HFF-Myc (cell line): ENCODE data around the gene RPL29.
"Not testable (repeated sequence)": the region's sequence is repeated elsewhere in the genome, so short reads cannot be mapped to it uniquely, and the experiment has no call there.

Experiments
- DNase-seq: peaks from one replicate; pipeline ENCODE4 v3.0.0-alpha.2; 2011; ENCODE audit warnings: low read depth; ENCODE audit errors: extremely low read depth
- H3K4me3 ChIP-seq: replicated peaks from 2 replicates; pipeline ENCODE4 v1.5.1; 2011; ENCODE audit warnings: low read depth, mild to moderate bottlenecking, control low read depth, low read length
- CTCF ChIP-seq: IDR thresholded peaks from 2 replicates; pipeline ENCODE4 v1.5.1; 2012; ENCODE audit warnings: mild to moderate bottlenecking, low read depth, low read length, control low read depth; ENCODE audit errors: missing control alignments

Gene RPL29

GRCh38 chr3:51999846-52000245 is 4.2 kb upstream of the RPL29 start:
- H3K4me3 ChIP-seq: no peak overlapping the region
- no peak for TF ChIP-seq CTCF
- no peak for DNase-seq

- no peak overlapping the region for H3K4me3 ChIP-seq
- no peak for DNase-seq
- TF ChIP-seq CTCF: no peak
These were observed 3.1 kb upstream of the RPL29 start for GRCh38 chr3:51998774-51999173.

- TF ChIP-seq CTCF: no peak
- no peak for DNase-seq
- H3K4me3 ChIP-seq: no peak overlapping the region
These were observed 2.4 kb upstream of the RPL29 start for GRCh38 chr3:51997935-51998596.

GRCh38 chr3:51997172-51997571 is 1.5 kb upstream of the RPL29 start:
- DNase-seq: no peak
- no peak overlapping the region for H3K4me3 ChIP-seq
- TF ChIP-seq CTCF: no peak

- H3K4me3 ChIP-seq: peak overlapping the region; percentile 100
- no peak for TF ChIP-seq CTCF
- no peak for DNase-seq
These were observed 1.2 kb downstream of the RPL29 start for GRCh38 chr3:51994530-51994929.

- not testable (repeated sequence) for DNase-seq
These were observed 2.0 kb downstream of the RPL29 start for GRCh38 chr3:51993657-51994056.

GRCh38 chr3:51992017-51992682 is 3.5 kb downstream of the RPL29 start:
- no peak for DNase-seq
- TF ChIP-seq CTCF: no peak
- H3K4me3 ChIP-seq: no peak overlapping the region; the same call in 1 of the 2 replicates

More at GRCh38 chr3:51993657-51994056, 2.0 kb downstream of the RPL29 start:
- H3K4me3 ChIP-seq: peak overlapping the region; percentile 100

- not testable (repeated sequence) for H3K4me3 ChIP-seq, DNase-seq
These were observed 5.2 kb downstream of the RPL29 start for GRCh38 chr3:51990501-51990971.
